Small intestine (tissue), 7 donors: Measurements from ENCODE around the gene ELP1. TPM values are rescaled to one million over a fixed set of nuclear protein-coding genes. Genes with fewer than 3 reads are reported as not detected.

ENCODE experiments used
- DNase-seq, 2 donors: peaks; one replicate each; pipeline versions ENCODE4 v3.0.0 to v3.0.0-alpha.2; 2013
- FAIRE-seq: peaks from 2 replicates; lab custom pipeline; 2012; peaks lifted over from hg19 to GRCh38; lab: Jason Lieb, UNC
- H3K27ac ChIP-seq, 3 donors: one replicate each; pipeline ENCODE4 v1.5.1; 2013; ENCODE audit warnings: low read length in 2 of 3, mild to moderate bottlenecking in 2 of 3, control low read depth in 1 of 3, inconsistent platforms in 1 of 3, low read depth in 1 of 3, moderate library complexity in 1 of 3
- H3K27me3 ChIP-seq, 3 donors: one replicate each; pipeline ENCODE4 v1.6.1; 2013; ENCODE audit warnings: low read length in 3 of 3, inconsistent platforms in 1 of 3; ENCODE audit not compliant: control insufficient read depth in 3 of 3, insufficient read depth in 3 of 3
- H3K36me3 ChIP-seq, 3 donors: one replicate each; pipeline ENCODE4 v1.6.1; 2013; ENCODE audit warnings: low read length in 3 of 3, inconsistent platforms in 1 of 3, low read depth in 1 of 3, mild to moderate bottlenecking in 1 of 3, moderate library complexity in 1 of 3; ENCODE audit not compliant: control insufficient read depth in 3 of 3, insufficient read depth in 2 of 3
- H3K4me1 ChIP-seq, 3 donors: one replicate each; pipeline ENCODE4 v1.6.1; 2013; ENCODE audit warnings: low read length in 2 of 3, inconsistent platforms in 1 of 3, low read depth in 1 of 3, mild to moderate bottlenecking in 1 of 3, moderate library complexity in 1 of 3; ENCODE audit not compliant: control insufficient read depth in 3 of 3, insufficient read depth in 2 of 3
- H3K4me3 ChIP-seq, 3 donors: one replicate each; pipeline ENCODE4 v1.5.1; 2013; ENCODE audit warnings: low read length in 3 of 3, control low read depth in 1 of 3, inconsistent platforms in 1 of 3, low read depth in 1 of 3, mild to moderate bottlenecking in 1 of 3, moderate library complexity in 1 of 3
- H3K9me3 ChIP-seq, 2 donors: one replicate each; pipeline ENCODE4 v1.6.1; 2013; ENCODE audit warnings: low read depth in 1 of 2, low read length in 1 of 2; ENCODE audit not compliant: control insufficient read depth in 2 of 2, insufficient read depth in 1 of 2
- WGBS, 3 donors: extraction: QIAGEN DNeasy Blood & Tissue Kit; methylation state at CpG; one replicate each; pipeline ENCODE4 v1.1.7; 2013; 5-methylcytosine and 5-hydroxymethylcytosine counted together
- polyA plus RNA-seq, 4 donors: library from polyadenylated mRNA; stranded (reverse) in 3 of 4; unstranded in 1 of 4; fragments of 200-250 nt in 3 of 4; fragments of 120-200 nt in 1 of 4; gene quantifications; one replicate each; pipeline versions ENCODE4 v1.2.1 to v1.2.3, GENCODE V29; 2013
- donor health status: healthy with polysubstance abuse.
- donor health status: control.
- donor health status: control.
- donor health status: Bipolar disorder and iron deficiency.
- donor health status: healthy.

The ELP1 gene
- polyA plus RNA-seq, 4 donors, result 3.8 to 24.6 (median 11.4) TPM

GRCh38 chr9:108950168-108950567 is 16.2 kb upstream of the ELP1 start:
- WGBS, 3 donors, result 71 to 83% (median 81%) methylated on average over 1 of the region's 1 CpG
- Histone ChIP-seq H3K27me3 (no peaks in the 10 kb centered on the region), H3K36me3 (no peaks in the 10 kb centered on the region), H3K4me3 (no peak overlapping the region), H3K4me1 (no peaks in the 10 kb centered on the region), H3K27ac (no peak overlapping the region), H3K9me3 (no peaks in the 10 kb centered on the region)
- FAIRE-seq, result no peak
- DNase-seq, result no peak

GRCh38 chr9:108939975-108940374 is 6.1 kb upstream of the ELP1 start:
- WGBS, 3 donors, result 77 to 85% (median 84%) methylated on average over 4 of the region's 4 CpGs
- DNase-seq (no peak), FAIRE-seq (no peak)
- Histone ChIP-seq H3K36me3 (peaks cover 0 to 8% (median 0%) of the 10 kb centered on the region in 3 donors), H3K27ac (no peak overlapping the region), H3K9me3 (no peaks in the 10 kb centered on the region), H3K4me3 (no peak overlapping the region), H3K4me1 (peaks cover 0 to 2% (median 0%) of the 10 kb centered on the region in 3 donors), H3K27me3 (no peaks in the 10 kb centered on the region)

- peaks cover 0 to 6% (median 2%) of the 10 kb centered on the region in 3 donors for H3K4me1 ChIP-seq
- 89 to 92% (median 89%) methylated on average over 5 of the region's 5 CpGs for WGBS, 3 donors
- no peaks in the 10 kb centered on the region for H3K27me3 ChIP-seq
- H3K9me3 ChIP-seq, result no peaks in the 10 kb centered on the region
- FAIRE-seq (no peak), DNase-seq (no peak)
- peaks cover 0 to 8% (median 0%) of the 10 kb centered on the region in 3 donors for H3K36me3 ChIP-seq
- no peak overlapping the region for H3K27ac ChIP-seq
- no peak overlapping the region for H3K4me3 ChIP-seq
Measured at GRCh38 chr9:108937561-108938305, 3.8 kb upstream of the ELP1 start.

- Histone ChIP-seq H3K36me3 (peaks cover 0 to 6% (median under 1%) of the 10 kb centered on the region in 3 donors), H3K27me3 (no peaks in the 10 kb centered on the region), H3K9me3 (no peaks in the 10 kb centered on the region), H3K27ac (peak within 1 kb of the TSS; percentile 88 to 98 (median 98)), H3K4me3 (peak within 1 kb of the TSS; percentile 86 to 94 (median 88)), H3K4me1 (peaks cover 0 to 8% (median 4%) of the 10 kb centered on the region in 3 donors)
- DNase-seq, result peak; percentile 84 to 93
- 0% methylated on average over 32 to 47 of the region's 47 CpGs for WGBS, 3 donors
- no peak for FAIRE-seq
Measured at GRCh38 chr9:108934323-108934893, 484 bp upstream of the ELP1 start, which contains the start of gene ABITRAM. ABITRAM (plus strand) TSS chr9:108934400; CDS start chr9:108934487, 87 bp downstream.

GRCh38 chr9:108933231-108933717 is 650 bp downstream of the ELP1 start:
- Histone ChIP-seq H3K4me3 (peak overlapping the region; percentile 86 to 94 (median 88)), H3K27me3 (no peaks in the 10 kb centered on the region), H3K36me3 (peaks cover 0 to 6% (median 0%) of the 10 kb centered on the region in 3 donors), H3K4me1 (peaks cover 0 to 8% (median 4%) of the 10 kb centered on the region in 3 donors), H3K9me3 (no peaks in the 10 kb centered on the region), H3K27ac (peak overlapping the region; percentile 88 to 98 (median 98))
- WGBS, 3 donors, result 1% methylated on average over 25 of the region's 25 CpGs
- FAIRE-seq, result no peak
- no peak for DNase-seq

GRCh38 chr9:108928386-108928785 is 5.5 kb downstream of the ELP1 start:
- Histone ChIP-seq H3K9me3 (no peaks in the 10 kb centered on the region), H3K27ac (no peak overlapping the region), H3K27me3 (no peaks in the 10 kb centered on the region), H3K4me1 (peaks cover 0 to 4% (median 3%) of the 10 kb centered on the region in 3 donors), H3K4me3 (no peak overlapping the region), H3K36me3 (peaks cover 3 to 19% (median 14%) of the 10 kb centered on the region in 3 donors)
- WGBS, 3 donors, result 67 to 91% (median 87%) methylated on average over 2 of the region's 2 CpGs
- DNase-seq (no peak), FAIRE-seq (no peak)

- no peak for FAIRE-seq
- H3K36me3 ChIP-seq, result peaks cover 7 to 19% (median 19%) of the 10 kb centered on the region in 3 donors
- no peak overlapping the region for H3K27ac ChIP-seq
- H3K4me3 ChIP-seq, result no peak overlapping the region
- H3K4me1 ChIP-seq, result no peaks in the 10 kb centered on the region
- no peak for DNase-seq
- H3K27me3 ChIP-seq, result no peaks in the 10 kb centered on the region
- no peaks in the 10 kb centered on the region for H3K9me3 ChIP-seq
Measured at GRCh38 chr9:108924466-108924865, 9.5 kb downstream of the ELP1 start.

- 86 to 93% (median 87%) methylated on average over 1 of the region's 1 CpG for WGBS, 3 donors
- H3K36me3 ChIP-seq, result peaks cover 4 to 30% (median 15%) of the 10 kb centered on the region in 3 donors
- no peak for FAIRE-seq
Measured at GRCh38 chr9:108921200-108921599, 12.7 kb downstream of the ELP1 start.

More at GRCh38 chr9:108921200-108921599, 12.7 kb downstream of the ELP1 start:
- Histone ChIP-seq H3K4me1 (no peaks in the 10 kb centered on the region), H3K27me3 (no peaks in the 10 kb centered on the region), H3K27ac (no peak overlapping the region), H3K9me3 (no peaks in the 10 kb centered on the region), H3K4me3 (no peak overlapping the region)
- no peak for DNase-seq
